ENCODE results near the gene XRN2.

Gene XRN2

DNA sequence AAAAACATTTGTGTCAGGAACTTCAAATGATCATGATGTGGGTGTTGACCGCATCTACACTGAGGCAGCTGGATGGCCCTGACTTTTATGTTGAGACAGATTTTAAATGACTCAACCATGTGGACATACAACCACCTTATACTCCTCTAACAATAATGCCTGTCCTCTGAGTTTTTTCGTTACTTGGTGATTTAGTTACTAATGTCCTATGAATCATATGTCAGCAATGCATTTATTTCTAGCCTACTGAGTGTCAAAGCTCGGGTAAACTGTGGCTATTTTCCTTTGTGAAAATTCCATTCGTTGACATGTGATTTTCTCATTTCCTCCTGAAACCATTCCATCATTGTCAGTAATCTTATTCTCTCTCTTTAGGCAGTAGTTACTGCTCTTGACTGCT lies 133.1 kb downstream of the XRN2 start:
- no peak for DNase-seq

DNA sequence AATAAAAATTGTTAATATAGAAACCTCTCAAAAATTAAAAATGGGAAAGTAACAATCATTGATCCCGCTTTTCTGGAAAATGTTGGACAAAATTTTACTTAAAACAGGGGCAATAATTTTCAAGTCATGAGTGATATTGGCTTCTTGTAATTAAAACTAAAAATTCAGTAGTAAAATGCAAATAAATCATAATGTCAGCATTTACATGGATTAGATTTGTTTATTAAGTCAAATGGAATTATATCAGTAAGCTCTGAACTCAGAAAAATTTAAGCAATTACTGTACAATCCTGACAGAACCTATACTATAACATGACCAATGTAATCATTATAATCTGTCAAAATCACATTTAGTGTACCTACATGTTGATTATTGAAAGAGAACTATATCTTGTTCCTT lies 134.1 kb downstream of the XRN2 start:
- DNase-seq, result no peak

- no peak for DNase-seq
Observed at GRCh38 chr20:21437816-21438215, 134.7 kb downstream of the XRN2 start.

Measured in hematopoietic multipotent progenitor cell treated with erythropoietin and hydrocortisone succinate and interleukin-3 and kit ligand, for 4 days (in vitro differentiated cells).